Fibroblast of skin of right quadriceps (primary cell): ENCODE results near the gene GRIK1.

Experiments
- DNase-seq: peaks from one replicate; pipeline ENCODE4 v3.0.0-alpha.2; 2013

The GRIK1 gene

GRCh38 chr21:29661672-29662442 lies 277.9 kb downstream of the GRIK1 start:
- no peak for DNase-seq

- no peak for DNase-seq
These were observed 279.6 kb downstream of the GRIK1 start for GRCh38 chr21:29660047-29660720.

GRCh38 chr21:29658934-29659203 lies 280.9 kb downstream of the GRIK1 start:
- no peak for DNase-seq

- no peak for DNase-seq
These were observed 281.4 kb downstream of the GRIK1 start for GRCh38 chr21:29658177-29658933.

GRCh38 chr21:29657240-29657989 lies 282.4 kb downstream of the GRIK1 start:
- DNase-seq, result no peak

GRCh38 chr21:29656504-29657239 lies 283.1 kb downstream of the GRIK1 start:
- peak; percentile 86 for DNase-seq

- DNase-seq, result no peak
These were observed 284.2 kb downstream of the GRIK1 start for GRCh38 chr21:29655577-29655976.

- no peak for DNase-seq
These were observed 284.9 kb downstream of the GRIK1 start for GRCh38 chr21:29654855-29655254.

GRCh38 chr21:29654203-29654602 lies 285.6 kb downstream of the GRIK1 start:
- no peak for DNase-seq

GRCh38 chr21:29650523-29651022 lies 289.2 kb downstream of the GRIK1 start:
- no peak for DNase-seq

GRCh38 chr21:29649406-29649814 lies 290.4 kb downstream of the GRIK1 start:
- no peak for DNase-seq

- no peak for DNase-seq
These were observed 291.0 kb downstream of the GRIK1 start for GRCh38 chr21:29648710-29649240.

GRCh38 chr21:29647353-29647781 lies 292.4 kb downstream of the GRIK1 start:
- DNase-seq, result no peak

- no peak for DNase-seq
These were observed 293.9 kb downstream of the GRIK1 start for GRCh38 chr21:29645666-29646553.

- DNase-seq, result no peak
These were observed 296.5 kb downstream of the GRIK1 start for GRCh38 chr21:29643289-29643688.

- no peak for DNase-seq
These were observed 297.1 kb downstream of the GRIK1 start for GRCh38 chr21:29642551-29643245.

GRCh38 chr21:29641635-29642550 lies 297.9 kb downstream of the GRIK1 start:
- no peak for DNase-seq

- no peak for DNase-seq
These were observed 298.7 kb downstream of the GRIK1 start for GRCh38 chr21:29641001-29641634.

GRCh38 chr21:29640080-29640508 lies 299.7 kb downstream of the GRIK1 start:
- DNase-seq, result no peak
